WTC11 (cell line): ENCODE results near the gene ACBD4. TPM values are rescaled to one million over a fixed set of nuclear protein-coding genes. Genes with fewer than 3 reads are reported as not detected.

Experiments used
- ESRRA ChIP-seq: sonication (generic); formaldehyde crosslinking; IDR thresholded peaks from 2 replicates; pipeline ENCODE4 v1.8.1; 2022; ENCODE audit warnings: mild to moderate bottlenecking, missing genetic modification reagents, borderline replicate concordance
- FOXJ3 ChIP-seq: sonication (generic); formaldehyde crosslinking; IDR thresholded peaks from 2 replicates; pipeline ENCODE4 v1.9.0; 2021; ENCODE audit warnings: missing genetic modification reagents, mild to moderate bottlenecking, borderline replicate concordance
- IRF1 ChIP-seq: sonication (generic); formaldehyde crosslinking; IDR thresholded peaks from 2 replicates; pipeline ENCODE4 v1.8.0; 2023; ENCODE audit warnings: missing genetic modification reagents
- JUN ChIP-seq: sonication (generic); formaldehyde crosslinking; IDR thresholded peaks from 2 replicates; pipeline ENCODE4 v1.8.0; 2023; ENCODE audit warnings: mild to moderate bottlenecking, missing genetic modification reagents
- KAT7 ChIP-seq: sonication (generic); formaldehyde crosslinking; IDR thresholded peaks from 2 replicates; pipeline ENCODE4 v1.8.1; 2023; ENCODE audit warnings: missing genetic modification reagents, mild to moderate bottlenecking, borderline replicate concordance
- NFE2L1 ChIP-seq: sonication (generic); formaldehyde crosslinking; IDR thresholded peaks from 2 replicates; pipeline ENCODE4 v1.8.1; 2023; ENCODE audit warnings: missing genetic modification reagents
- NR1H2 ChIP-seq: sonication (generic); formaldehyde crosslinking; IDR thresholded peaks from 2 replicates; pipeline ENCODE4 v1.9.0; 2021; ENCODE audit warnings: mild to moderate bottlenecking, moderate library complexity, missing genetic modification reagents
- NR3C1 ChIP-seq: sonication (generic); formaldehyde crosslinking; conservative IDR thresholded peaks from 2 replicates; pipeline ENCODE4 v1.8.1; 2023; ENCODE audit warnings: low read depth, mild to moderate bottlenecking, missing genetic modification reagents
- PRRX2 ChIP-seq: fragments of 250-450 bp; sonication (Bioruptor Pico); IDR thresholded peaks from 2 replicates; pipeline ENCODE4 v1.8.0; 2021; ENCODE audit warnings: mild to moderate bottlenecking
- SOX15 ChIP-seq: fragments of 250-450 bp; sonication (Bioruptor Pico); IDR thresholded peaks from 2 replicates; pipeline ENCODE4 v1.9.0; 2021; ENCODE audit warnings: mild to moderate bottlenecking
- TCF7 ChIP-seq: sonication (generic); formaldehyde crosslinking; IDR thresholded peaks from 2 replicates; pipeline ENCODE4 v1.8.0; 2022; ENCODE audit warnings: mild to moderate bottlenecking, low read depth, missing genetic modification reagents, moderate library complexity
- TEAD4 ChIP-seq: sonication (generic); formaldehyde crosslinking; IDR thresholded peaks from 2 replicates; pipeline ENCODE4 v1.8.0; 2022; ENCODE audit warnings: mild to moderate bottlenecking, missing genetic modification reagents
- TP53 ChIP-seq: sonication (generic); formaldehyde crosslinking; IDR thresholded peaks from 2 replicates; pipeline ENCODE4 v1.8.1; 2023; ENCODE audit warnings: mild to moderate bottlenecking, missing genetic modification reagents
- ZNF121 ChIP-seq: sonication (generic); formaldehyde crosslinking; IDR thresholded peaks from 2 replicates; pipeline ENCODE4 v1.8.0; 2023; ENCODE audit warnings: missing genetic modification reagents
- ZNF532 ChIP-seq: fragments of 250-450 bp; sonication (Bioruptor Pico); IDR thresholded peaks from 2 replicates; pipeline ENCODE4 v1.9.0; 2021; ENCODE audit warnings: mild to moderate bottlenecking, borderline replicate concordance
- total RNA-seq: library from RNA; stranded (reverse); gene quantifications from 3 replicates; pipeline ENCODE4 v1.2.3, GENCODE V29; 2021
- TF ChIP-seq, protein P1 (sequence below): sonication (generic); formaldehyde crosslinking; IDR thresholded peaks from 2 replicates; pipeline ENCODE4 v1.8.0; 2022; ENCODE audit warnings: mild to moderate bottlenecking, missing genetic modification reagents
- TF ChIP-seq, protein P2 (sequence below): sonication (generic); formaldehyde crosslinking; conservative IDR thresholded peaks from 2 replicates; pipeline ENCODE4 v1.8.1; 2022; ENCODE audit warnings: mild to moderate bottlenecking, missing genetic modification reagents
- TF ChIP-seq, protein P3 (sequence below): sonication (generic); formaldehyde crosslinking; IDR thresholded peaks from 2 replicates; pipeline ENCODE4 v1.8.1; 2022; ENCODE audit warnings: mild to moderate bottlenecking, missing genetic modification reagents, moderate library complexity, borderline replicate concordance
- TF ChIP-seq, protein P4 (sequence below): fragments of 200-600 bp; IDR thresholded peaks from 2 replicates; pipeline ENCODE4 v1.8.0; 2022; ENCODE audit warnings: antibody characterized with exemption
- TF ChIP-seq, protein P5 (sequence below): sonication (generic); formaldehyde crosslinking; conservative IDR thresholded peaks from 2 replicates; pipeline ENCODE4 v1.8.1; 2023; ENCODE audit warnings: mild to moderate bottlenecking, low read depth, missing genetic modification reagents, moderate library complexity
- TF ChIP-seq, protein P6 (sequence below): sonication (generic); formaldehyde crosslinking; IDR thresholded peaks from 2 replicates; pipeline ENCODE4 v1.8.1; 2023; ENCODE audit warnings: mild to moderate bottlenecking, missing genetic modification reagents

ACBD4 gene
- total RNA-seq, 1 experiment from 2014 or later = 12.7 TPM

GRCh38 chr17:45161288-45162024 lies 26.0 kb downstream of the ACBD4 start, which contains the start of gene HEXIM2 (continued):
- TF ChIP-seq JUN (CRISPR knock-in tag) (0 out of 2 replicates have a peak, but pooled peaks have one; percentile 9), NFE2L1 (0 out of 2 replicates have a peak, but pooled peaks have one; percentile 47), PRRX2 (0 out of 2 replicates have a peak, but pooled peaks have one; percentile 59), ESRRA (no peak), NR3C1 (CRISPR knock-in tag) (no peak), ZNF121 (CRISPR knock-in tag) (no peak), NR1H2 (CRISPR knock-in tag) (no peak), SOX15 (no peak), FOXJ3 (no peak), TCF7 (CRISPR knock-in tag) (no peak), IRF1 (peak; percentile 87; the same call in 1 of the 2 replicates), ZNF532 (CRISPR knock-in tag) (0 out of 2 replicates have a peak, but pooled peaks have one; percentile 56), KAT7 (CRISPR knock-in tag) (no peak), TP53 (CRISPR knock-in tag) (no peak), TEAD4 (CRISPR knock-in tag) (no peak; the same call in 1 of the 2 replicates)
- TF ChIP-seq, protein P1, sequence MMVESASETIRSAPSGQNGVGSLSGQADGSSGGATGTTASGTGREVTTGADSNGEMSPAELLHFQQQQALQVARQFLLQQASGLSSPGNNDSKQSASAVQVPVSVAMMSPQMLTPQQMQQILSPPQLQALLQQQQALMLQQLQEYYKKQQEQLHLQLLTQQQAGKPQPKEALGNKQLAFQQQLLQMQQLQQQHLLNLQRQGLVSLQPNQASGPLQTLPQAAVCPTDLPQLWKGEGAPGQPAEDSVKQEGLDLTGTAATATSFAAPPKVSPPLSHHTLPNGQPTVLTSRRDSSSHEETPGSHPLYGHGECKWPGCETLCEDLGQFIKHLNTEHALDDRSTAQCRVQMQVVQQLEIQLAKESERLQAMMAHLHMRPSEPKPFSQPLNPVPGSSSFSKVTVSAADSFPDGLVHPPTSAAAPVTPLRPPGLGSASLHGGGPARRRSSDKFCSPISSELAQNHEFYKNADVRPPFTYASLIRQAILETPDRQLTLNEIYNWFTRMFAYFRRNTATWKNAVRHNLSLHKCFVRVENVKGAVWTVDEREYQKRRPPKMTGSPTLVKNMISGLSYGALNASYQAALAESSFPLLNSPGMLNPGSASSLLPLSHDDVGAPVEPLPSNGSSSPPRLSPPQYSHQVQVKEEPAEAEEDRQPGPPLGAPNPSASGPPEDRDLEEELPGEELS = peak; percentile 87
- TF ChIP-seq, protein P2, sequence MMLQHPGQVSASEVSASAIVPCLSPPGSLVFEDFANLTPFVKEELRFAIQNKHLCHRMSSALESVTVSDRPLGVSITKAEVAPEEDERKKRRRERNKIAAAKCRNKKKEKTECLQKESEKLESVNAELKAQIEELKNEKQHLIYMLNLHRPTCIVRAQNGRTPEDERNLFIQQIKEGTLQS = no peak
- TF ChIP-seq, protein P3, sequence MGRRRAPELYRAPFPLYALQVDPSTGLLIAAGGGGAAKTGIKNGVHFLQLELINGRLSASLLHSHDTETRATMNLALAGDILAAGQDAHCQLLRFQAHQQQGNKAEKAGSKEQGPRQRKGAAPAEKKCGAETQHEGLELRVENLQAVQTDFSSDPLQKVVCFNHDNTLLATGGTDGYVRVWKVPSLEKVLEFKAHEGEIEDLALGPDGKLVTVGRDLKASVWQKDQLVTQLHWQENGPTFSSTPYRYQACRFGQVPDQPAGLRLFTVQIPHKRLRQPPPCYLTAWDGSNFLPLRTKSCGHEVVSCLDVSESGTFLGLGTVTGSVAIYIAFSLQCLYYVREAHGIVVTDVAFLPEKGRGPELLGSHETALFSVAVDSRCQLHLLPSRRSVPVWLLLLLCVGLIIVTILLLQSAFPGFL (CRISPR knock-in tag) = peak; percentile 62; the same call in 1 of the 2 replicates
- TF ChIP-seq, protein P4, sequence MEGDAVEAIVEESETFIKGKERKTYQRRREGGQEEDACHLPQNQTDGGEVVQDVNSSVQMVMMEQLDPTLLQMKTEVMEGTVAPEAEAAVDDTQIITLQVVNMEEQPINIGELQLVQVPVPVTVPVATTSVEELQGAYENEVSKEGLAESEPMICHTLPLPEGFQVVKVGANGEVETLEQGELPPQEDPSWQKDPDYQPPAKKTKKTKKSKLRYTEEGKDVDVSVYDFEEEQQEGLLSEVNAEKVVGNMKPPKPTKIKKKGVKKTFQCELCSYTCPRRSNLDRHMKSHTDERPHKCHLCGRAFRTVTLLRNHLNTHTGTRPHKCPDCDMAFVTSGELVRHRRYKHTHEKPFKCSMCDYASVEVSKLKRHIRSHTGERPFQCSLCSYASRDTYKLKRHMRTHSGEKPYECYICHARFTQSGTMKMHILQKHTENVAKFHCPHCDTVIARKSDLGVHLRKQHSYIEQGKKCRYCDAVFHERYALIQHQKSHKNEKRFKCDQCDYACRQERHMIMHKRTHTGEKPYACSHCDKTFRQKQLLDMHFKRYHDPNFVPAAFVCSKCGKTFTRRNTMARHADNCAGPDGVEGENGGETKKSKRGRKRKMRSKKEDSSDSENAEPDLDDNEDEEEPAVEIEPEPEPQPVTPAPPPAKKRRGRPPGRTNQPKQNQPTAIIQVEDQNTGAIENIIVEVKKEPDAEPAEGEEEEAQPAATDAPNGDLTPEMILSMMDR = no peak
- TF ChIP-seq, protein P5, sequence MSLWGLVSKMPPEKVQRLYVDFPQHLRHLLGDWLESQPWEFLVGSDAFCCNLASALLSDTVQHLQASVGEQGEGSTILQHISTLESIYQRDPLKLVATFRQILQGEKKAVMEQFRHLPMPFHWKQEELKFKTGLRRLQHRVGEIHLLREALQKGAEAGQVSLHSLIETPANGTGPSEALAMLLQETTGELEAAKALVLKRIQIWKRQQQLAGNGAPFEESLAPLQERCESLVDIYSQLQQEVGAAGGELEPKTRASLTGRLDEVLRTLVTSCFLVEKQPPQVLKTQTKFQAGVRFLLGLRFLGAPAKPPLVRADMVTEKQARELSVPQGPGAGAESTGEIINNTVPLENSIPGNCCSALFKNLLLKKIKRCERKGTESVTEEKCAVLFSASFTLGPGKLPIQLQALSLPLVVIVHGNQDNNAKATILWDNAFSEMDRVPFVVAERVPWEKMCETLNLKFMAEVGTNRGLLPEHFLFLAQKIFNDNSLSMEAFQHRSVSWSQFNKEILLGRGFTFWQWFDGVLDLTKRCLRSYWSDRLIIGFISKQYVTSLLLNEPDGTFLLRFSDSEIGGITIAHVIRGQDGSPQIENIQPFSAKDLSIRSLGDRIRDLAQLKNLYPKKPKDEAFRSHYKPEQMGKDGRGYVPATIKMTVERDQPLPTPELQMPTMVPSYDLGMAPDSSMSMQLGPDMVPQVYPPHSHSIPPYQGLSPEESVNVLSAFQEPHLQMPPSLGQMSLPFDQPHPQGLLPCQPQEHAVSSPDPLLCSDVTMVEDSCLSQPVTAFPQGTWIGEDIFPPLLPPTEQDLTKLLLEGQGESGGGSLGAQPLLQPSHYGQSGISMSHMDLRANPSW (CRISPR knock-in tag) = no peak
- TF ChIP-seq, protein P6, sequence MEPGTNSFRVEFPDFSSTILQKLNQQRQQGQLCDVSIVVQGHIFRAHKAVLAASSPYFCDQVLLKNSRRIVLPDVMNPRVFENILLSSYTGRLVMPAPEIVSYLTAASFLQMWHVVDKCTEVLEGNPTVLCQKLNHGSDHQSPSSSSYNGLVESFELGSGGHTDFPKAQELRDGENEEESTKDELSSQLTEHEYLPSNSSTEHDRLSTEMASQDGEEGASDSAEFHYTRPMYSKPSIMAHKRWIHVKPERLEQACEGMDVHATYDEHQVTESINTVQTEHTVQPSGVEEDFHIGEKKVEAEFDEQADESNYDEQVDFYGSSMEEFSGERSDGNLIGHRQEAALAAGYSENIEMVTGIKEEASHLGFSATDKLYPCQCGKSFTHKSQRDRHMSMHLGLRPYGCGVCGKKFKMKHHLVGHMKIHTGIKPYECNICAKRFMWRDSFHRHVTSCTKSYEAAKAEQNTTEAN = peak; percentile 44; the same call in 1 of the 2 replicates
